HG02571 (cell line): Measurements from ENCODE around the gene SMAD7.

Experiments used
- ATAC-seq: cut with Tn5 transposase; IDR thresholded peaks from one replicate; pipeline ENCODE4 v1.9.1; 2021; ENCODE audit warnings: mild to moderate bottlenecking, moderate library complexity; ENCODE audit not compliant: unreplicated experiment

SMAD7 gene

DNA sequence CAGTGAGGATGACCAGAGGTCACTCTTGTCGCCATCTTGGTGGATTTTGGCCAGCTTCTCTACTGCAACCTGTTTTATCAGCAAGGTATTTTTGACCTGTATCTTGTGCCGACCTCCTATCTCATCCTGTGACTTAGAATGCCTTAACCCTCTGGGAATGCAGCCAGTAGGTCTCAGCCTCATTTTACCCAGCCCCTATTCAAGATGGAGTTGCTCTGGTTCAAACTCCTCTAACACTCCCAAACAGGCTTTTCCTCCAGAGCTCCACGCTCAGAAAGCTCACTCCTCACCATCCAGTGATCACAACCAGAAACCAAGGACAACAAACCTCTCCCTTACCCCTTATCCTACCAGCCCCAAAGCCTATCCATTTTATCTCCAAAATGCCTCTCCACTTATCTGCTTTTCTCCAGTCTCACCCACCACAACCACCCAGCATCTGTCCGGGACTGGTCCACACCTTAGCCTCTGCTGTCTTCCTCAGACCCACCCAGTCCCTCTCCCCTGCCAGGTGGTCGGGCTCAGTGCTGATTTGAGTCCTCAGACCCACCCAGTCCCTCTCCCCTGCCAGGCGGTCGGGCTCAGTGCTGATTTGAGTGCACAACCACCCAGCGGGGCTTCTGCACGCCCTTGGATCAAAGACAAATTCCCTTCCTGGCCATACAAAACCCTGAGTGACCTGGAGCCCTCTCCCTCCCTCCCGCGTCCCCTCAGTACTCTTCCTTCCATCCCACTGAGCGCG, 11.7 kb upstream of the SMAD7 start:
- no peak for ATAC-seq

DNA sequence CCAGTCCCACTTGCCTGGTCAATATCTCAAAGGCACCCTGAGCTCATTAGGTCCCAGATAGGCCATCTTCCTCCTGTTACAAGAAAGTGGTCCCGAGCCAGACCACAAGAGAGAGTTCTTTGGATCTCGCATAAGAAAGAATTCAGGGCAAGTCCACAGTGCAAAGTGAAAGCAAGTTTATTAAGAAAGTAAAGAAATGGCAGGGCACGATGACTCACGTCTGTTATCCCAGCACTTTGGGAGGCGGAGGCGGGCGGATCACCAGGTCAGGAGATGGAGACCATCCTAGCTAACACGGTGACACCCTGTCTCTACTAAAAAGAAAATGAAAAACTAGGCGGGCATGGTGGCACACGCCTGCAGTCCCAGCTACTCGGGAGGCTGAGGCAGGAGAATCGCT, 10.8 kb upstream of the SMAD7 start:
- no peak for ATAC-seq

DNA sequence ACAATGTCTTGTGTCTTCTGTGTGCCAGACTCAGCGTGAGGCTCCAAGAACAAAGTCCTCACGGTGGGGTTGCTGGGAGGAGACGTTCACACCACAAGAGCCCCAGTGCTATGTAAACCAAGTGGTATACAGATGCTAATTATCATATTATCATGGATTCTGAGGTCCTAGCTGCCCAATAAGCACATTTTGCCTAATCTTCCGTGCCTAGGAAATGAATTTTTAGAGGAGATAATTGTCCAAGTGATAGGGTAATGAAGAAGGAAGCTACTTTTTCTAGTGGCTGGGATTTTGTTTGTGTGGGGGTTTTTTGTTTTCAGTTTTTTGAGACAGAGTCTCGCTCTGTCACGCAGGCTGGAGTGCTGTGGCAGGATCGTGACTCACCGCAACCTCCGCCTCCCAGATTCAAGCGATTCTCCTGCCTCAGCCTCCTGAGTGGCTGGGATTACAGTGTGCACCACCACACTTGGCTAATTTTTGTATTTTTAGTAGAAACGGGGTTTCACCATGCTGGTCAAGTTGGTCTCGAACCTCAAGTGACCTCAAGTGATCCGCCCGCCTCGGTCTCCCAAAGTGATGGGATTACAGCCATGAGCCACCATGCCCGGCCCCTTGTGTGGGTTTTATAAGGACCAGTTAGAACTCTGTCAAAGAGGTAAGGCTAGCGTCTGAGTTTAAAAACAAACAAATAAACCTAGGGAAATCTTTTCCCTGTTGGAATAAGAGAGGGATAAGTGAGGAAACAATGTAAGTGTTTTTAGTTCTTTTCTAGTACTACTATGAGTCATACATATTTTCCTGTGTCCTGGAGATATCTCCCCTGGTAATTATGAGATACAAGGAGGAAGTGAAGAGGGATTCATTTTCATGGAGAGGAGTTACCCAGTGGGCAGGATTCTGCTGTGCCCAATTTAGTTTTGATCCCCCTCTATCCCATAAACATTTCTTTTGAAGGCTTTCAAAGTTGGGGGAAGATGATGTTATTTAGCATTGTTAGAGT, 9.5 kb upstream of the SMAD7 start:
- no peak for ATAC-seq

DNA sequence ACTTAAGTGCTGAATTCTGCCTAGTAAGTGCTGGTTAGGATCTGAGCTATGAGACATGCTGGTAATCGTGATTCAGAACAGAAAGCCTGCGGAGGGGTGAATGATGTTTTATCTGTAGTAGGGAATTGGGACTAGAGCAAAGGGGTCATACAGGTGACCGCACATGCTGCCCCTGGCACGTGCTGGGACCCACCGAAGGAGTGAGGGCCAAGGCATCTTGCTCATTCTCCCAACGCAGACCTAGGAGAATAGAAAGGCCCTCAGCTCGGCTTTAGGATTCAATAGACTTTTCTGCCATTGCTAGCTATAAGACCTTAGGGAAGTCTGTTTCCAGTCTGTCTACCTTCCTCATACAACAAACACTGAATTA, 8.8 kb upstream of the SMAD7 start:
- no peak for ATAC-seq

DNA sequence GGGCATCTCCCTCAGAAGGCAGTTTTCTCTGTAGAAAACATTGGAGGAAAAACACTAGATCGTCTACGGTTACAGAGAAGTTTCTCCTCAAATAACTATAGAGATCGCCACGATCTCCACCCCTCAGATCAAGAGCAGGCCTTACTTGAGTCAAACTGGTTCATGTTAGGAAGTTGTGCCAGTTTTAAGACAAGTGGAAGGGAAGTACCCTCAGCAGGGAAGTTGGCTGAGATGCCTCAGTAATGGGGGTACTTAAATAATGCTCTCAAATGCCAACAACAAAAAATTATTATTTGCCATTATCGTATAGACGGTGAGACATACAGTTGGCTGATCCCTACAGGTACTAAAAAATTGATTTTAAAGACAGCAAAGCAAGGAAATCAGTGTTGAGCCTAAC, 8.2 kb upstream of the SMAD7 start:
- ATAC-seq: no peak

DNA sequence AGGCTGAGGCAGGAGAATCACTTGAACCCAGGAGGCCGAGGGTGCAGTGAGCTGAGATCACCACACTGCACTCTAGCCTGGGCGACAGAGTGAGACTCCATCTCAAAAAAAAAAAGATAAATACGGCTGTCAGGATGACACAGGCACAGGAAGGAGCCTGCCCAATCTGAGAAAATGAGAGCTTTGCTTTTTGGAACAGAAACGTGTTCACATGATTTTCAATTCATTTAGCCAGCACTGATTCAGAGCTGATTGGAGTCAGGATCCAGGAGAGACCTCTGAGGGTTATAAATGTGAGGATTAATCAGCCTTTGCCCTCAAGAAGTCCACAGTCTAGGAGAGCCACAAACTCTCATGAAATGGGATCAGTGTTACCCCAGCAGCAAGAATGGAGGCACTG, 6.9 kb upstream of the SMAD7 start:
- no peak for ATAC-seq

DNA sequence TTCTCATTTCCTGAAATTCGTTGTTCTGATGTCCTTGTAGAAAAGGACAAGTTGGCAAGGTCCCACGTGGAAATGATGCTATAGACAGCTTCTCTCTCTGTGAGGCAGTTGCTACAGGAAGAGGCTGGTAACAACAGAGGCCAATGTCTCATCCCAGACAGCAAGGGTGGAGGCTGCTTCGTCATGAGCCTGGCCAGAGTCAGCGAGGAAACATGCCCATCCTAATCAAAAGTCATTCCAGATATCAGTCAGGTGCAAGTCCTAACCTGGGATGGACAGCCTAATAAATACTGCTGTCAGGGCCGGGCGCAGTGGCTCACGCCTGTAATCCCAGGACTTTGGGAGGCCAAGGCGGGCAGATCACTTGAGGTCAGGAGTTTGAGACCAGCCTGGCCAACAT, 6.4 kb upstream of the SMAD7 start:
- ATAC-seq: no peak

DNA sequence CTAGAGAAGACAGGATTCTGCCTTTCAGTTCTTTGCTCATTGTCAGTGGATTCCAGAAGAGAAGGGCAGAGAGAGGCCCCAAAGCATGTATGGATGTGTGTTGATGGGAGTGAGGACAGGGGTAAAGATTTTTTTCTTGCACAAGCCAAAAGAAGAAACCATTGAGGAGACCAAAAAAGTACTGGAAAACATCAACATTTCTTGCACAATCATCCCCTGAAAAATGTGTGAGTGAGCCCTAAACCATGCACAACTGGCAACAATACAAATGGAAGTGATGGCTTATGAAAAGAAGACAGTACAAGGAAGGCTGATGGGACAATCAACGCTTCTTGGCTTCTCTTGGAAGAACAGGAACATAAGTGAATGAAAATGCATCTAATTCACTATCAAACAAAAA, 5.6 kb upstream of the SMAD7 start:
- no peak for ATAC-seq

DNA sequence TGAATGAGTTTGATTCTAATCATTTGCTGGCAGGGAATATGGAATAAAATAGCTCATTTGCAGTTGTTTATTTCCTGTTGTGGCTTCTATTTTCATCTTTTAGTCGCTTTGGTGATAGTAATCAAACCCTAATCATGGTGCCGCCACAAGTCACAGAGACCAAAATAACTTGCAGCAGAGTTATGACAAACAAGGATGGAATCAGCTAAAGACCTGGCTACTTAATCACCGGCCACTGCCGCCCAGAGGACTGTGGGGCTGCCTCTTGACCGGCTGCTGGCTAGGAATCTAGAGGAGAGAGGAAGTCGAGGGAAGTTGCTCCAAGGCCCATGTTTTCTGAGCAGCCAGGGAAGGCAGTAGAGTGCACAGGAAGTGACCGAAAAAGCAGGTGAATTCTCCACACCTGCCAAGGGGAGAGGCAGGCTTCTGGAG, 5.1 kb upstream of the SMAD7 start:
- ATAC-seq: no peak

DNA sequence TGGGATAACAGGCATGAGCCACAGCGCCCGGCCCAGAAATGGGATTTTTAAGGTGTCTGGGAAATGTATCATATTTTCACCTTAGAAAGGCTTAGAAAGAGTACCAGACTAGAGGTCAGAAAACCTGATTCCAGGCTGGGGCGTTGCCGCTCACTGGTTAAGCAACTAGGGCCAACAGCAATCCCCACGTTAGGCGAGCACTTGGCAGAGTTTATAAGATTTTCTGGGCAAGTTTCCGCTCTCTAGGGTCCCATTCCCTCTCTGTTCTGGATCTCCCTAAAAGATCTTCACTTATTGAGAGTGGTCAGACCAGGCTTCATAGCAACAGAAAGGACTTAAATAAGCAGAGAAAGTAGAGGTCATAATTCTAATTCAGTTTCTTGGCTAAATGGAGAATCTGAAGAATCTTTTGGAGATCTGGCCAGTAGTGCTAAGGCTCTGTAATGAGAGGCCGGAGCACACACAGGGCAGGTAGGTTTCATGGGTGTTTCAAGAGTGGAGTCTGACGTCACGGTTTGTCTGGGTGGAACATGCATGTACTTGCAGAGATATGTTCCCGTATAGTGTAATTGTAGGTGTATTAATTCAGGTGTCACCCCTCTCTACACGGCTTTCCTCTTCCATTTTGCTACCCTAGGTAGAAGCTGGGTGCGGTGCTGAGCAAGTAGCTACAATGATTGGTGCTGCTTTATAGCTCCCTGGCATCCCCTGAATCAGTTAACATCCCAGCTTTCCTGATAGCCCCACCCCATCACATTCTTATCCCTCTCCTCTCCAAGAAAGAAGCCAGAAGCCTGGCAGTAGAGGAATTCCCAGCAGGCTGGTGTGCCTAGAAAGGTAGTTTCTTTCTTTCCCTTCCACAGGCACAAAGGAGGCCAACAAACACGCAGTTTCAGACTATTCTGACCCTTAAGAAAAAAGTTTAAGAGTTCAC, 4.4 kb upstream of the SMAD7 start:
- no peak for ATAC-seq

DNA sequence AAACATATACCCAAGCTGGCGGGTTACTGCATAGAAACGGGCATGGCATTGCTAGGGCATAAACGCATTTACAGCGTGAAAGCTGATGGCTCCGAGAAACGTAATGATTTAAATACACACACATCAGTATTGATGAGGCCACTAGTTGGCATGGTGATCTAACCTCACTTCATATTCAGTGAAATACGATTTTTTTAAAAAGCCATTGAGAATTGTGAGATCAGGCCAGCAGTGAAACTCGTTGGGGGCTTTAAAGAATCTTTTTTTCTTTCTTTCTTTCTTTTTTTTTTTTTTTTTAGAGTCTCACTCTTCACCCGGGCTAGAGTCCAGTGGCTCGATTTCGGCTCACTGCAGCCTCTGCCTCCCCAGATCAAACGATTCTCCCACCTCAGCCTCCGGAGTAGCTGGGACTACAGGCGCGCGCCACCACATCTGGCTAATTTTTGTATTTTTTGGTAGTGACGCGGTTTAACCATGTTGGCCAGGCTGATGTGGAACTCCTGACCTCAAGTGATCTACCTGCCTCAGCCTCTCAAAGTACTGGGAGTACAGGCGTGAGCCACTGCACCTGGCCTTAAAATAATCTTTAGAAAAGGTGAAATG, 2.4 kb upstream of the SMAD7 start:
- no peak for ATAC-seq

DNA sequence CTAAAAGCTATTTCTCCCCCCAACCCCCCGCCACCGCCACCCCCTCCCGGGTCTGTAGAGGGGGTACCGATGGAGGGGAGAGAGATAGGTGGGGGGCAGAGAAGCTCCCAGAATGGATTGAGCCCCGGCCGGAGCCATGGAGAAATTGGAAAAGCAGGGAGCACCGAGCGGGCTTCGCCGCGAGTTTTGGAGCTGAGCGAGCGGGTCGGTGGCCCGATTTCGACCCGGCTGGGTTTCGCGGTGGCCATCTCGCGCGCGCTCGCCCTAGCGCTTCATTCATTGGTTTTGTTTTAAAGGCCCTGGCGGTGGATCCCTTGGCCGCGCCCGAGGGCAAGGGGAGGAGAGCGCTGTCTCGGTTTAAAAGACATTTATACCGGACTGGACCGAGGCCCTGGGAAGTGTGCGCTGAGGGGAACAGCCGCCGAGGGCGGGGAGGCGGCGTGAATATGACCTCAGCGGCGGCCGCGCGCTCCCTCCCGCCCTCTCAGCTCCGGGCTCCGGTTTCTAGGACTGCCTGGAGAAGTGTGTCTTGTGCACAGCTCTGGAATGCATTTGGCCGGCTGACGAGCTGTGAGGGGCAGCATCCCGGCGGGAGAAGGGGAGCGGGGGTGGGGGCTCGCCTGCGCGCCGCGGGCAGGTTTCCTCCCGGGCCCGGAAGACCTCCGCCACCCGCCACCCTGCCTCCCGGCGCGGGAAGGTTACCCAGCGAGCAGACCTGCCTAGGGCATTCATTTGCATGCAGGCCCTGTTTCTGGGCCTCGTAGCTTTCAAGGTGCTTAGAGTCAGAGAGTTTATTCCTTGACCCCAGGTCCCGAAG, 1.7 kb upstream of the SMAD7 start:
- ATAC-seq: peak; percentile 26

DNA sequence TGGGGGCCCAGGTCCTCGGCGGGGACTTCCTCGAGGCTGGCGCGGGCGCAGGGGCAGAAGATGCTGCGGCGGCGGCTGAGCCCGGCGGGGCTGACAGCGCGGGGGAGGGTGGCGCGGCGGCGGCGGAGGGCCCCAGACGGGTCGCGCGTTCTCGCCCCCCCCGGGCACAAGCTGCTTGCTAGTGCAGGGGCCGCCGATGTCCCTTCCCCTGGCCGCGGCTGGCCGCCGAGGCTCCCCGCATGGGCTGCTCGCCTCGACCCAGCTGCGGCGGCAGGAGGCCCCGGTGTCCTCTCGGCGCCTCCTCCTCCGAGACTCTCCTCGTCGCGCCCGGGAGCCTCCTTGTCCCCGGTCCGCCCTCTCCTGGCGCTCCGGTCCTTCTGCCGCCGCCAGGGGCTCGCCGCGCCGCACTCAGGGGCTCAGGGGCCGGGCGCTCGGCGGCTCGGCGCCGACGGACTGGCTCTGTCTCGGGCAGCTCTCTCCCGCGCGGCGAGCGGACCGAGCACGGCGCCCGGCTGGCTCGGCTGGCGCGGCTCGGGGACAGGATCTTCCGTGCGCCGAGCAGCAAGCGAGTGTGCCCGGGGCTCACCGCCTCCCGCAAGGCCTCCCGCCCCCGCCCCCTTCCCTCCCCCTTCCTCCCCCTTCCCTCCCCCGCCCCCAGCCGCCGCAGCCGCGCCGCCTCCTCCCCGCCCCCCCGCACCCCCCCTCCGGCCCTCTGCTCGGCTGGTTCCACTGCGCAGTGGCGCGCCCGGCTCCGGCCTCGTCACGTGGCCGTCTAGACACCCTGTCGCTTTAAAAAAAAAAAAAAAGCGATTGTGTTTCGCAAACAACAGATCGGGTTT, 902 bp upstream of the SMAD7 start:
- ATAC-seq: peak; percentile 37

DNA sequence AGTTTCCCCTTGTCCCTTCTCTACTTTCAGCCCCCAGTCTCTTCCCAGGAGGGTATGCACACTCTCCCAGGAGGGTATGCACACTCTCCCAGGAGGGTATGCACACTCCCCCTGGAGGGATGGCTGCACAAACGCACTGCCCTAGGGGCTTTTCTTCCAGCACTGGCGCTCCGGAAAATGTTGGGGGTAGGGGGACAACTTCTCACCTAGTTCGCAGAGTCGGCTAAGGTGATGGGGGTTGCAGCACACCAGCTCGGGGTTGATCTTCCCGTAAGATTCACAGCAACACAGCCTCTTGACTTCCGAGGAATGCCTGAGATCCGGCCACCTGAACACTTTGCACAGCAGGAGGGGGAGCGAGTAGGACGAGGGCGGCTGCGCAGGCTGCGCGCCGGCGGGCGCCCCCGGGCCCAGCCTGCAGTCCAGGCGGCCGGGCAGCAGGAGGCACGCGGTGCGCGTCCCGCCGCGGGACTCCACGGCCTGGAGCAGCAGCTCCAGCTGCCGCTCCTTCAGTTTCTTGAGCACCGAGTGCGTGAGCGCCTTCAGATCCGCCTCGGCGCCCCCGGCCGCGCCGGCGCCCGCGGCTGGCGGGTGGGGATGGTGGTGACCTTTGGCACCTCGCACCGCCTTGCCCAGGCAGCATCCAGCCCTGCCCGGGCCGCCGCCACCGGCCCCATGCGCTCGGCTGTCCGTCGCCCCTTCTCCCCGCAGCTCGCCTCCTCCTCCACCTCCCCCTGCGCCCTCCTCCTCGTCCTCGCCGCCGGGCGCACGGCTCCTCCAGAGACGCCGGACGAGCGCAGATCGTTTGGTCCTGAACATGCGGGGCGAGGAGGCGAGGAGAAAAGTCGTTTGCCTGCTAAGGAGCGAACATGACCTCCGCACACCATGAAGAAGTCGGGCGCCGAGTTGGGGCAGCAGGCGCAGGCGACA, 894 bp downstream of the SMAD7 start:
- no peak for ATAC-seq

DNA sequence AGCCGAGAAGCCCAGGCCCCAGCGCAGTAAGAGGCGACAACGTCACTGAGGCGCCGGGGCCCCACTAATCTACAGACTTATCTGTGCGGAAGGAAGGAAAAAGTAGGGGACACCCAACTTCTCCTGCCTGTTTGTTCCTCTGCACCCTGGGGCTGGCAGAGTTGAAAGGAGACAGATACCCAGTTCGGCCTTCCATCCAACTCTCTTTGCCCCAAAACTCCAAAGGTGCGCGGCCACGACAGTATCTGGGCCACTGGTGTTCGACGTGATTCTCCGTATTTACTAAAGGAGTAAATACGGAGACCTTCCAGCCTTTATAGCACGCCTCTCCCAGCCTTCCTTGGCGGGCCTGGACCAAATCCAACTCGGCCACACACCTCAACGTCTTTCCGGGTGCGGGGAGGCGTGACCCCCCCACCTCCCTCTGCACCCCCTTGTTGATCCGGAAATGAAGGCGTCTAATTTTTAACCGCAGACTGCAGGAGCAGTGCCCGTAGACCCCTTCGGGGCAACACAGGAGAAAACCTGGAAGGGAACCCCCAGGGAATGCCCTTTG, 1.6 kb downstream of the SMAD7 start:
- no peak for ATAC-seq

DNA sequence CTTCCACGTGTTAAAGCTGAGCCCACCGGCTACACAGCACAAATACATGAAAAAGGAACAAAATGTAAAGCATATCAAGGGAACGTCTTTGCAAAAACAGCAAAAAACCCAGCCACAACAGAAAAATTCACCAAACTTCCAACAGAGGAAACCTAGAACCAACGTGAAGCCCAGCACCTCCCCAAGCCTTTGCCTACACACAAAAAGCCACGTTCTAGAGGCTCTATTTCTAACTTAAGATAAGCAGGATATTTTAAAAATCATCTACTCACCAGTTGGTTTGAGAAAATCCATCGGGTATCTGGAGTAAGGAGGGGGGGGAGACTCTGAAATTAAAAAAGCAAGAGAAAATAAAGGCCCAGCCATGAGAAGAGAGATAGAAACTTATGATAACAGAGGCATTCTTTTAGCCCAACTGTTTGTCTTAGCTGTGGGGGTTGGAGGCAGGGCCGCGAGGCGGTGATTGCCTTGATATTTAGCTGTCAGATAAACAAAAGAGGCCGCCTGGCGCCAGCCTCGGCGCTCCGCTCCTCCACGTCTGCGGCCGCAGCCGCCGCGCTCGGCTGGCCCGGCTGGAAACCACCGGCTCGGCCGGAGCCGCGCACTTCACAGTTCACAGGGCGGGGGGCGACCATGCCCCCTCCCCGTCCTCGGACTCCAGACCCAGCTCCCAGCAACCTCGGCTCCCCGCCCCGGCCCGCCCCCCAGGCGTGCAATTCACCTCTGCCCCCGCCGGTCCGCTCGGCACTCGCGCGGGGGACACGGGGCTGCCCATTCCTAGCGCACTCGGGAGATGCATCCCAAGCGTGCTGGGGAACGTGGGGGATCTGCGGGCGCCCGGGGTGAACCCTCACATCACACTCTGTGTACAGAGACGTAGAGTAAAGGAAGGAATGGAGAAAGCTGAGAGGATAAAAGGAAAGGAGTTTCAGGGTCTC, 2.4 kb downstream of the SMAD7 start:
- no peak for ATAC-seq
